SK-N-SH (cell line): Measurements from ENCODE around the gene SULT1A3.
"Not testable (repeated sequence)": the region's sequence is repeated elsewhere in the genome, so short reads cannot be mapped to it uniquely, and the experiment has no call there.

Source experiments
- CHD2 ChIP-seq: fragments of 150-350 bp; IDR thresholded peaks from 2 replicates; pipeline ENCODE4 v1.6.1; 2018; ENCODE audit warnings: low read length; ENCODE audit not compliant: partially characterized antibody
- CTCF ChIP-seq: fragments of 200-600 bp; sonication (generic); IDR thresholded peaks from 2 replicates; pipeline ENCODE4 v1.6.1; 2017; ENCODE audit warnings: antibody characterized with exemption, mild to moderate bottlenecking, moderate library complexity
- ELF1 ChIP-seq: IDR thresholded peaks from 2 replicates; pipeline ENCODE4 v1.4.0; 2012
- EZH2phosphoT487 ChIP-seq: fragments of 200-600 bp; sonication (generic); IDR thresholded peaks from 2 replicates; pipeline ENCODE4 v1.6.1; 2017; ENCODE audit warnings: low read depth, mixed run types, mild to moderate bottlenecking, antibody characterized with exemption, moderate library complexity, borderline replicate concordance
- FOXM1 ChIP-seq: IDR thresholded peaks from 2 replicates; pipeline ENCODE4 v1.4.0; 2012; ENCODE audit warnings: low read depth, mild to moderate bottlenecking
- GABPA ChIP-seq: IDR thresholded peaks from 2 replicates; pipeline ENCODE4 v1.4.0; 2012; ENCODE audit warnings: low read depth, mild to moderate bottlenecking
- IRF3 ChIP-seq: fragments of 150-350 bp; IDR thresholded peaks from 2 replicates; pipeline ENCODE4 v1.6.1; 2016; ENCODE audit warnings: mild to moderate bottlenecking, low read depth, low read length
- JUND ChIP-seq: IDR thresholded peaks from 2 replicates; pipeline ENCODE4 v1.4.0; 2012
- POLR2AphosphoS5 ChIP-seq: IDR thresholded peaks from 2 replicates; pipeline ENCODE4 v1.6.1; 2012; ENCODE audit warnings: low read depth, low read length
- RAD21 ChIP-seq: IDR thresholded peaks from 2 replicates; pipeline ENCODE4 v1.6.1; 2012; ENCODE audit warnings: mild to moderate bottlenecking, low read length
- RCOR1 ChIP-seq: fragments of 150-350 bp; IDR thresholded peaks from 2 replicates; pipeline ENCODE4 v1.6.1; 2017; ENCODE audit warnings: antibody characterized with exemption, low read length
- REST ChIP-seq: IDR thresholded peaks from 2 replicates; pipeline ENCODE4 v1.6.1; 2012; ENCODE audit warnings: mild to moderate bottlenecking, low read depth, low read length, moderate library complexity
- RFX5 ChIP-seq: IDR thresholded peaks from 2 replicates; pipeline ENCODE4 v1.6.1; 2012; ENCODE audit warnings: mild to moderate bottlenecking, improper control_type of control experiment, low read length
- TCF12 ChIP-seq: IDR thresholded peaks from 2 replicates; pipeline ENCODE4 v1.4.0; 2012

GRCh38 chr16:30209032-30209431 lies 10.0 kb downstream of the SULT1A3 start:
- TF ChIP-seq CTCF, POLR2AphosphoS5, REST, EZH2phosphoT487, RAD21, CHD2, JUND, TCF12, ELF1, GABPA, RFX5, FOXM1, RCOR1, IRF3: not testable (repeated sequence)
